T-cell (primary cell): Measurements from ENCODE around the gene BCL2A1. TPM values are rescaled to one million over a fixed set of nuclear protein-coding genes. Genes with fewer than 3 reads are reported as not detected.

Source experiments
- ATAC-seq, 4 experiments: fragments of 200-7000 bp in 3 of 4; fragments of 150-1000 bp in 1 of 4; cut with Tn5 transposase; replicated peaks in 1 of 4; 1 replicate in 3 of 4; 2 replicates in 1 of 4; pipeline ENCODE4 v1.10.0; 2021; ENCODE audit warnings: moderate library complexity in 3 of 4, mild to moderate bottlenecking in 2 of 4, moderate number of reproducible peaks in 1 of 4
- CTCF ChIA-PET, 2 donors: fragments of 300-600 bp; sonication (Branson Sonifier 250); formaldehyde crosslinking; loops; one replicate each; lab custom pipeline; 2022; ENCODE audit warnings: antibody characterized with exemption in 2 of 2; lab: Charles Lee
- POLR2A ChIA-PET, 2 donors: fragments of 300-600 bp; sonication (Branson Sonifier 250); formaldehyde crosslinking; loops; one replicate each; lab custom pipeline; 2022; ENCODE audit warnings: antibody characterized with exemption in 2 of 2; lab: Charles Lee
- DNase-seq, 35 experiments: peaks; one replicate each; pipeline versions ENCODE4 v3.0.0 to v3.0.0-alpha.2; 2013 to 2023
- H3K27ac ChIP-seq: one replicate; pipeline ENCODE4 v1.5.1; 2013; ENCODE audit warnings: low read length
- H3K27me3 ChIP-seq, 2 experiments: replicated peaks in 1 of 2; 1 replicate in 1 of 2; 2 replicates in 1 of 2; pipeline versions ENCODE4 v1.6.1 to v1.7.0; 2013; ENCODE audit warnings: low read length in 1 of 2, mixed read lengths in 1 of 2; ENCODE audit not compliant: control insufficient read depth in 2 of 2, insufficient read depth in 2 of 2; ENCODE audit errors: extremely low read depth in 1 of 2
- H3K36me3 ChIP-seq, 2 donors: 1 replicate in 1 of 2; 2 replicates in 1 of 2; pipeline versions ENCODE4 v1.6.1 to v1.7.0; 2013; ENCODE audit warnings: low read length in 1 of 2; ENCODE audit not compliant: control insufficient read depth in 2 of 2, insufficient read depth in 1 of 2; ENCODE audit errors: extremely low read depth in 1 of 2
- H3K4me1 ChIP-seq, 2 experiments: 1 replicate in 1 of 2; 2 replicates in 1 of 2; pipeline versions ENCODE4 v1.6.1 to v1.7.0; 2013; ENCODE audit warnings: low read length in 2 of 2, mixed read lengths in 1 of 2; ENCODE audit not compliant: insufficient read depth in 2 of 2, control insufficient read depth in 1 of 2; ENCODE audit errors: extremely low read depth in 1 of 2
- H3K4me3 ChIP-seq, 2 donors: 1 replicate in 1 of 2; 2 replicates in 1 of 2; pipeline versions ENCODE4 v1.5.1 to v1.7.0; 2013; ENCODE audit warnings: mild to moderate bottlenecking in 2 of 2, low read length in 1 of 2, moderate library complexity in 1 of 2; ENCODE audit not compliant: control insufficient read depth in 1 of 2; ENCODE audit errors: extremely low read depth in 1 of 2
- H3K9me3 ChIP-seq: 2 replicates; pipeline ENCODE4 v1.7.0; 2013
- H3K27ac Mint-ChIP-seq, 2 donors: one replicate each; pipeline ENCODE4 v1.8.0; 2020 to 2021; ENCODE audit warnings: mild to moderate bottlenecking in 2 of 2, mixed read lengths in 2 of 2
- H3K27me3 Mint-ChIP-seq, 2 donors: one replicate each; pipeline ENCODE4 v1.8.0; 2021 to 2022; ENCODE audit warnings: mixed read lengths in 2 of 2
- H3K36me3 Mint-ChIP-seq: one replicate; pipeline ENCODE4 v1.8.0; 2021; ENCODE audit warnings: mixed read lengths
- H3K4me1 Mint-ChIP-seq, 3 donors: one replicate each; pipeline ENCODE4 v1.8.0; 2020 to 2022; ENCODE audit warnings: mixed read lengths in 3 of 3, mild to moderate bottlenecking in 1 of 3
- H3K4me3 Mint-ChIP-seq, 3 donors: one replicate each; pipeline ENCODE4 v1.8.0; 2020 to 2022; ENCODE audit warnings: mild to moderate bottlenecking in 3 of 3, mixed read lengths in 3 of 3, moderate library complexity in 3 of 3
- H3K9me3 Mint-ChIP-seq, 3 donors: one replicate each; pipeline ENCODE4 v1.8.0; 2020 to 2022; ENCODE audit warnings: mixed read lengths in 3 of 3
- WGBS: methylation state at CpG from one replicate; pipeline ENCODE4 v1.1.5; 2013; ENCODE audit warnings: missing lambda C conversion rate; ENCODE audit not compliant: insufficient coverage; 5-methylcytosine and 5-hydroxymethylcytosine counted together
- total RNA-seq, 35 experiments: library from RNA in 6 of 35; stranded (reverse) in 6 of 35; fragments of 120-200 nt in 1 of 35; gene quantifications; one replicate each; pipeline versions ENCODE4 v1.2.1 to v1.2.4 and lab custom pipeline; 2013 to 2026

Gene BCL2A1
- total RNA-seq, 5 donors from 2014 or later (not counting 1 experiment from before 2014, with no cell fraction given), result 10.6 to 26.2 (median 13.6) TPM

DNA sequence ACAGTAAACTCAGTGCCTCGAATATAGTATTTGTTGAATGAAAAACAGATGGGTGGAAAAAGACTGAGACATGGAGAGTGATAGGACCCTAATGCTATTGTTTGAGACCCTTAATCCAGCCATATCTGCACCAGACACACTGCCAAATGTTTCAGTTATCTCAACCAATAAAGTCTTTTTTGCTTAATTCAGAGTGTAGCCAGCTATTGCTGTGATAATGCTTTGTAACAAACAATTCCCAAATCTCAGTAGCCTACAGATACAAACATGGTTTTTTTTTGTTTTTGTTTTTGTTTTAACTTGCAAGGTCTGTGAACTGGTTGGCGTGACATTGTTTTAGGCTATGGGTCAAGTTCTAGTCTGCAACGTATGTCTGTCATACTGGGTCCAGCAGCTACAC is 17.0 kb upstream of the BCL2A1 start:
- Mint-ChIP-seq H3K4me3 (no peak overlapping the region), H3K27me3 (no peaks in the 10 kb centered on the region), H3K4me1 (no peaks in the 10 kb centered on the region), H3K9me3 (no peaks in the 10 kb centered on the region), H3K27ac (no peak overlapping the region), H3K36me3 (no peaks in the 10 kb centered on the region)
- ATAC-seq (no peak), DNase-seq (no peak)
- Histone ChIP-seq H3K27me3 (no peaks in the 10 kb centered on the region), H3K27ac (no peak overlapping the region), H3K9me3 (no peaks in the 10 kb centered on the region), H3K4me1 (no peaks in the 10 kb centered on the region), H3K4me3 (no peak overlapping the region), H3K36me3 (no peaks in the 10 kb centered on the region)
- POLR2A ChIA-PET, result no interaction called here
- WGBS, result no CpG with 5 or more reads among the region's 3 CpGs
- CTCF ChIA-PET, result no interaction called here

DNA sequence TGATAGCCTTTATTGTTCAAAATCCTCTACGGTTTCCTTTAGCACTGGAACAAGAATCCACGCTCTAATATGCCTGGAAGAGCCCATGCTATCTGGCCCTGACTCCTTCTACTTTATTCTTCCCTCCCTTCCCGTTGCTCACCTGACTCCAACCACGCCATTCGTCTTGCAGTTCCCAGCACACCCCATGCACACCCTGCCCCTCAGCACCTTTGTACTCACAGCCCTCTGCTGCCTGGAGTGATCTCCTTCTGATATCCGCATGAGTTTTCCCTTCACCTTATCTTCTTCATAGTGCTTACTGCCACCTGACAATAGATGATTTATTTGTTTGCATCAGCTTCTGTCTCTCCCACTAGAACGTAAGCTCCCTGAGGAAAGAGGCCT is 16.6 kb upstream of the BCL2A1 start:
- Mint-ChIP-seq H3K27ac (no peak overlapping the region), H3K27me3 (no peaks in the 10 kb centered on the region), H3K4me3 (no peak overlapping the region), H3K9me3 (no peaks in the 10 kb centered on the region), H3K36me3 (no peaks in the 10 kb centered on the region), H3K4me1 (no peaks in the 10 kb centered on the region)
- Histone ChIP-seq H3K4me3 (no peak overlapping the region), H3K9me3 (no peaks in the 10 kb centered on the region), H3K4me1 (no peaks in the 10 kb centered on the region), H3K27me3 (no peaks in the 10 kb centered on the region), H3K36me3 (no peaks in the 10 kb centered on the region), H3K27ac (no peak overlapping the region)
- POLR2A ChIA-PET, result no interaction called here
- WGBS, result 95% methylated on average over 5 of the region's 7 CpGs
- ATAC-seq, result no peak
- CTCF ChIA-PET, result no interaction called here
- no peak for DNase-seq

DNA sequence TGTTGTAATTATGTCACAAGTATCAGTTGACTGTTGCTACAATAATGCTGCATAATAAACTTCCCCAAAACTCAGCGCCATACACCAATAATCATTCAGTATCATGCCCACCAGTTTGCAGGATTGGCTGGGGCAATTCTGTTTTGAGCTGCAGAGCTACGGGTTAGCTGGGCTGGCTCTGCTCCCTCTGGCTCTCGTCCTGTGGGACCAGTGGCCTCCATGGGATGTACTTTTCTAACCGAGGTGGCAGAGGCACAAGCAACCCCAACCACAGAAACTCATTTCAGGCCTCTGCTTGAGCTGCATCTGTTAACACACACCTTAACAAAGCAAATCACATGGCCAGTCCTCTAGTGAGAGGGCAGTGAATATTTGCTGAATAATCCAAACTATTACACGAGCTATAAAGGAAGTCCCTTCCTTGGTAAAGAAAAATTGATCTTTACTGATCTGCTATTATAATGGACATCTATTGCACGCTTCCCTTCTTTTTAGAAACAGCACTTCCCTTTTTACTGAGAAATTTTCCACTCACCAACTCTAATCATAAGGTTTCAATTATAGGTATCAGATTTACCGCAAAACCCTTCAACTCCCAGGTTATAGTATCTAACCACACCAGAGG is 10.9 kb upstream of the BCL2A1 start:
- H3K36me3 ChIP-seq, result no peaks in the 10 kb centered on the region
- CTCF ChIA-PET, result interaction anchor here (0.5 to 0.6 kb wide), 2 partner anchors 17 to 599 kb away, joined by 6 read pairs; no protein-coding TSS in a partner anchor
- H3K27ac Mint-ChIP-seq, result no peak overlapping the region
- H3K27ac ChIP-seq, result no peak overlapping the region
- no peaks in the 10 kb centered on the region for H3K9me3 Mint-ChIP-seq
- POLR2A ChIA-PET, result no interaction called here
- peaks cover 0 to 9% (median 0%) of the 10 kb centered on the region in 3 donors for H3K4me1 Mint-ChIP-seq
- no peaks in the 10 kb centered on the region for H3K36me3 Mint-ChIP-seq
- no peak for DNase-seq
- H3K4me3 ChIP-seq, result no peak overlapping the region
- WGBS, result 76% methylated on average over 2 of the region's 7 CpGs
- no peaks in the 10 kb centered on the region for H3K27me3 Mint-ChIP-seq
- H3K4me3 Mint-ChIP-seq, result no peak overlapping the region
- H3K4me1 ChIP-seq, result no peaks in the 10 kb centered on the region
- no peak for ATAC-seq
- no peaks in the 10 kb centered on the region for H3K9me3 ChIP-seq
- H3K27me3 ChIP-seq, result no peaks in the 10 kb centered on the region

DNA sequence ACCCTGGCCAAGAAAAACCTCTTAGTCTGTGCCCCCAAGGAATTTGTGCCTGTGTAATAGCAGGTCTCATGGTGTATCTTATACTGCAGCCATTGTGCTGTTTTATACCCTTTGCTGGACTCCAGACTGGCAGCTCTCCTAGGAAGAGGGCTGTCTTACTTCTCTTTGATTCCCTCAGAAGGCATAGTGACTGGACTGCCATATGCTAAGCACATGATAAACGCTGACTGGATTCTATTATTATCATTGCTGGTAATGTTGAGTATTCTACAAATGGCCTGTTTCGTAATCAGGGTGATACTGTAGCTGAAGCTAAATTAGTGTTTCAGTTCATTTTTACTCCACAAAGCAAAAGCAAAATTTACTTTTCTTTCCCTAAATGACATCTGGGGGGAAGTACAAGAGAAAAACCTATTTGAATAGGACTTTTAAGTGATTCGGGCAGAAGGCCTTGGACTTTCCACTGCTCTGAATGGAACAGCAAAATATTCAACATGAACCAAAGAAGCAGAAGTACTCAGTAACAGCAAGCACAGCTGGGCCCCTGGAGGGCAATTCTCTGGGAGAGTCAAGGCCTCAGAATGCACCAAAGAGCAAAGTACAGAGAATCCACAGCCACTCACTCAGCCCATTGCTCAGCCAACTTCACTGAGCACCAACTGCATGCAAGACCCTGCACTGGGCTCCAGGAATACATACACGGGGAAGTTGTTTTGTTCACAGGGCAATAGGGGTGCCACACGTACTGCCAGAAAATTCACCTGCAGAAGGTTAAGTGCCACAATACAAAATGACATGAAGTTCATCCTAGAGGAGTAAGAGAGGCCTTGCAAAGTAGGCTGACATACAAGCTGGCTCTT is 7.9 kb upstream of the BCL2A1 start:
- no peaks in the 10 kb centered on the region for H3K36me3 Mint-ChIP-seq
- no peak overlapping the region for H3K4me3 ChIP-seq
- no peaks in the 10 kb centered on the region for H3K27me3 ChIP-seq
- H3K9me3 ChIP-seq, result no peaks in the 10 kb centered on the region
- H3K27ac ChIP-seq, result no peak overlapping the region
- no peaks in the 10 kb centered on the region for H3K9me3 Mint-ChIP-seq
- no peaks in the 10 kb centered on the region for H3K27me3 Mint-ChIP-seq
- ChIA-PET CTCF (no interaction called here), POLR2A (interaction anchor here in 1 of 2 donors (0.6 kb wide), 1 partner anchor 1433 kb away, joined by 8 read pairs; no protein-coding TSS in a partner anchor)
- H3K27ac Mint-ChIP-seq, result no peak overlapping the region
- no peaks in the 10 kb centered on the region for H3K36me3 ChIP-seq
- no peak for DNase-seq
- H3K4me3 Mint-ChIP-seq, result no peak overlapping the region
- 71% methylated on average over 3 of the region's 5 CpGs for WGBS
- no peaks in the 10 kb centered on the region for H3K4me1 ChIP-seq
- ATAC-seq, result no peak
- peaks cover 0 to 9% (median 1%) of the 10 kb centered on the region in 3 donors for H3K4me1 Mint-ChIP-seq

DNA sequence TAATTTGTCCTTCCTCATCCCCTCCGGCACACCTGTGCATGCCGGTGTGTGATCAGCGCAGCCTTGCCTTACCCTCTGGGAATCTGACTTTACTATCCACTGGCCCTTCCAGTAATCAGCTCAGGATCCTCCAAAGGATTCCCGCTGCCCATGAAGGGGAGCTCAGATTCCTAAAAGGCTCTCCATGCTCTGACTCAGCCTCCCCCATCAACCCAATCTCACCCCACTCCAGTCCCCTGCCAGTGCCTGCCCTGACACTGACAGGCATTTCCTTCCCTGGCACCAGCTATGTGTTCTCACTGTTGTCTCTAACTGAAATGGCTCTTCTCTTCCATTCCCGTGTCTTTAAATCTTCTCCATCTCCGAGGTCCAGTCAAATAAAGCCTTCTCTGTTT is 7.3 kb upstream of the BCL2A1 start:
- no peak overlapping the region for H3K27ac ChIP-seq
- Mint-ChIP-seq H3K9me3 (no peaks in the 10 kb centered on the region), H3K27me3 (no peaks in the 10 kb centered on the region), H3K36me3 (no peaks in the 10 kb centered on the region), H3K27ac (no peak overlapping the region), H3K4me3 (no peak overlapping the region), H3K4me1 (peaks cover 0 to 13% (median 7%) of the 10 kb centered on the region in 3 donors)
- ChIA-PET POLR2A (interaction anchor here in 1 of 2 donors (0.6 kb wide), 1 partner anchor 1432 kb away, joined by 8 read pairs; no protein-coding TSS in a partner anchor), CTCF (interaction anchor here (0.6 kb wide), 2 partner anchors 35 to 97 kb away, joined by 3 read pairs; no protein-coding TSS in a partner anchor)
- H3K4me3 ChIP-seq, result no peak overlapping the region
- 92% methylated on average over 6 of the region's 6 CpGs for WGBS
- H3K36me3 ChIP-seq, result no peaks in the 10 kb centered on the region
- no peaks in the 10 kb centered on the region for H3K27me3 ChIP-seq
- no peaks in the 10 kb centered on the region for H3K9me3 ChIP-seq
- DNase-seq, result no peak
- H3K4me1 ChIP-seq, result peaks cover 0 to 4% of the 10 kb centered on the region in 2 experiments
- ATAC-seq, result no peak

DNA sequence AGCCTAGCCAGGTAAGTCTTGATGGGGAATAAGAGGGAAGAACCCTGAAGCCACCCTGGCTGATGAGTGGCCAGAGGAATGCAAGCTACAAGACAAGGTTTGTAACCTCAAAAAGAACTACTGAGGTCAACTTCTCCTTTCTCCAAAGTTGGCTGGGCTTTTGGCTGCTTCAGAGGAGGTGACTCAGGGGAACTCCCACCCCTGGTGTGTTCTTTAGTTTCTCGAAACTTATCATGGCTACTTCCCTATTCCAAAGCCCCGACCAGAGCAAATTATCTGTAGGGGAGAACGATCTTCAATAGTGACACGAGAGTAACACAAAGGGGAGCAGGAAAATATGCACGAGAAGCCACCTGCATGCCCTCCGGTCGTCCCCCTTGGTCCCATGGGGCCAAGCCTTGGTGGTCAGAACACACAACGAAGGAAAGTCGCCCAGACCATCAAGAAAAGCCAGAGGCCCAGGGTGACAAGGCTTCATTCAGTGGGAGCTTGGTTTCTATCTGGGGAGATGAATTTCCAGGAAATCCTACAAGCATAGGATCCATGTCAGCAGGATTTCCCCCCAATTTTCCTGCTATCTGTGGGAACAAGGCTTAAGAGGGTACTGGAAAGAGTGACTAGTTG is 6.5 kb upstream of the BCL2A1 start:
- ChIA-PET POLR2A (interaction anchor here in 1 of 2 donors (1.2 kb wide), 1 partner anchor 55 kb away, joined by 3 read pairs; no protein-coding TSS in a partner anchor), CTCF (interaction anchor here (0.6 kb wide), 3 partner anchors 14 to 96 kb away, joined by 3 to 6 read pairs (median 3); no protein-coding TSS in a partner anchor)
- ATAC-seq, result no peak
- Mint-ChIP-seq H3K27me3 (no peaks in the 10 kb centered on the region), H3K9me3 (no peaks in the 10 kb centered on the region), H3K4me3 (no peak overlapping the region), H3K4me1 (peaks cover 6 to 19% (median 13%) of the 10 kb centered on the region in 3 donors), H3K36me3 (no peaks in the 10 kb centered on the region), H3K27ac (no peak overlapping the region)
- no peak overlapping the region for H3K27ac ChIP-seq
- H3K36me3 ChIP-seq, result no peaks in the 10 kb centered on the region
- H3K4me3 ChIP-seq, result no peak overlapping the region
- H3K27me3 ChIP-seq, result no peaks in the 10 kb centered on the region
- no peaks in the 10 kb centered on the region for H3K9me3 ChIP-seq
- H3K4me1 ChIP-seq, result peaks cover 4 to 5% of the 10 kb centered on the region in 2 experiments
- DNase-seq, result peak in 2 of 35 experiments; percentile 4 to 40
- WGBS, result 61% methylated on average over 6 of the region's 9 CpGs
